CD14-positive monocyte (primary cell): ENCODE data around the gene SSPN. TPM values are rescaled to one million over a fixed set of nuclear protein-coding genes. Genes with fewer than 3 reads are reported as not detected.

ENCODE experiments used
- DNase-seq, 3 donors: peaks; one replicate each; pipeline ENCODE4 v3.0.0-alpha.2; 2011 to 2022
- H2AFZ ChIP-seq: 2 replicates; pipeline ENCODE4 v1.6.0; 2012; ENCODE audit warnings: mild to moderate bottlenecking, low read depth, low read length, inconsistent platforms; ENCODE audit not compliant: insufficient read depth, poor library complexity, severe bottlenecking
- H3K27ac ChIP-seq, 2 donors: 1 replicate in 1 of 2; 2 replicates in 1 of 2; pipeline ENCODE4 v1.5.1; 2012 to 2013; ENCODE audit warnings: low read length in 2 of 2, control low read depth in 1 of 2, inconsistent platforms in 1 of 2, low read depth in 1 of 2, mild to moderate bottlenecking in 1 of 2
- H3K27me3 ChIP-seq, 2 donors: one replicate each; pipeline versions ENCODE4 v1.6.0 to v1.6.1; 2011 to 2013; ENCODE audit warnings: low read length in 2 of 2; ENCODE audit not compliant: control insufficient read depth in 2 of 2, insufficient read depth in 2 of 2
- H3K36me3 ChIP-seq, 2 donors: replicated peaks in 1 of 2; 1 replicate in 1 of 2; 2 replicates in 1 of 2; pipeline versions ENCODE4 v1.5.1 to v1.6.1; 2012 to 2013; ENCODE audit warnings: low read length in 2 of 2, control low read depth in 1 of 2, inconsistent platforms in 1 of 2, mild to moderate bottlenecking in 1 of 2; ENCODE audit not compliant: insufficient read depth in 2 of 2, control insufficient read depth in 1 of 2
- H3K4me1 ChIP-seq, 2 donors: 1 replicate in 1 of 2; 2 replicates in 1 of 2; pipeline versions ENCODE4 v1.5.1 to v1.6.1; 2012 to 2013; ENCODE audit warnings: low read length in 2 of 2, control low read depth in 1 of 2, inconsistent platforms in 1 of 2, mild to moderate bottlenecking in 1 of 2, moderate library complexity in 1 of 2; ENCODE audit not compliant: insufficient read depth in 2 of 2, control insufficient read depth in 1 of 2
- H3K4me2 ChIP-seq: replicated peaks from 2 replicates; pipeline ENCODE3; 2012; ENCODE audit warnings: low read length, moderate library complexity, mild to moderate bottlenecking; ENCODE audit not compliant: poor library complexity, severe bottlenecking; ENCODE audit errors: extremely low read depth
- H3K4me3 ChIP-seq, 3 experiments: fragments of 200-600 bp in 1 of 3; sonication (generic) in 1 of 3; replicated peaks in 1 of 3; 1 replicate in 2 of 3; 2 replicates in 1 of 3; pipeline ENCODE4 v1.5.1; 2011 to 2013; ENCODE audit warnings: low read length in 3 of 3, mild to moderate bottlenecking in 3 of 3, control low read depth in 2 of 3, low read depth in 2 of 3, inconsistent platforms in 1 of 3, moderate library complexity in 1 of 3
- H3K79me2 ChIP-seq: 2 replicates; pipeline ENCODE4 v1.6.0; 2012; ENCODE audit warnings: mild to moderate bottlenecking, control low read depth, inconsistent platforms, low read length, moderate library complexity; ENCODE audit not compliant: insufficient read depth
- H3K9ac ChIP-seq: 2 replicates; pipeline ENCODE4 v1.6.0; 2017; ENCODE audit warnings: low read length, mild to moderate bottlenecking; ENCODE audit not compliant: insufficient read depth, poor library complexity, severe bottlenecking
- H3K9me3 ChIP-seq, 2 donors: replicated peaks in 1 of 2; 1 replicate in 1 of 2; 2 replicates in 1 of 2; pipeline versions ENCODE4 v1.5.1 to v1.6.1; 2012 to 2013; ENCODE audit warnings: low read length in 2 of 2, control low read depth in 1 of 2; ENCODE audit not compliant: control insufficient read depth in 1 of 2, insufficient read depth in 1 of 2
- H4K20me1 ChIP-seq: 2 replicates; pipeline ENCODE4 v1.6.0; 2012; ENCODE audit warnings: mild to moderate bottlenecking, low read length, control low read depth, moderate library complexity; ENCODE audit not compliant: insufficient read depth
- H3K27ac Mint-ChIP-seq, 7 donors: one replicate each; pipeline ENCODE4 v1.8.0; 2020; ENCODE audit warnings: mild to moderate bottlenecking in 7 of 7, mixed read lengths in 7 of 7, moderate library complexity in 6 of 7, inconsistent platforms in 2 of 7
- H3K27me3 Mint-ChIP-seq, 3 donors: one replicate each; pipeline ENCODE4 v1.8.0; 2021 to 2022; ENCODE audit warnings: low read depth in 3 of 3, mild to moderate bottlenecking in 3 of 3, mixed read lengths in 3 of 3, moderate library complexity in 3 of 3, inconsistent platforms in 1 of 3
- H3K36me3 Mint-ChIP-seq, 2 donors: one replicate each; pipeline ENCODE4 v1.8.0; 2020; ENCODE audit warnings: mixed read lengths in 2 of 2, inconsistent platforms in 1 of 2, mild to moderate bottlenecking in 1 of 2
- H3K4me1 Mint-ChIP-seq: one replicate; pipeline ENCODE4 v1.8.0; 2020; ENCODE audit warnings: mild to moderate bottlenecking, mixed read lengths
- H3K4me3 Mint-ChIP-seq, 2 donors: one replicate each; pipeline ENCODE4 v1.8.0; 2020; ENCODE audit warnings: mild to moderate bottlenecking in 2 of 2, mixed read lengths in 2 of 2, moderate library complexity in 1 of 2
- H3K9me3 Mint-ChIP-seq, 7 donors: one replicate each; pipeline ENCODE4 v1.8.0; 2020 to 2022; ENCODE audit warnings: mixed read lengths in 7 of 7, mild to moderate bottlenecking in 6 of 7, moderate library complexity in 6 of 7, inconsistent platforms in 2 of 7
- WGBS: methylation state at CpG from one replicate; pipeline ENCODE4 v1.1.5; 2013; ENCODE audit warnings: missing lambda C conversion rate; ENCODE audit not compliant: insufficient coverage; 5-methylcytosine and 5-hydroxymethylcytosine counted together
- intact Hi-C, 2 donors: fragments of 100-400 bp; cut with micrococcal nuclease; formaldehyde crosslinking; loops; one replicate each; pipeline versions ENCODE4 v1.15.0 to v1.15.1; 2023
- polyA plus RNA-seq, 3 donors: library from polyadenylated mRNA; depleted of rRNA in 1 of 3; unstranded in 2 of 3; stranded (reverse) in 1 of 3; fragments of 300-500 nt in 2 of 3; fragments of >200 nt in 1 of 3; fragmentation: Illumina TruSeq in 2 of 3; gene quantifications; 1 replicate in 2 of 3; 2 replicates in 1 of 3; pipeline ENCODE4 v1.2.3, GENCODE V29; 2012 to 2021
- TF ChIP-seq, protein P1 (sequence below): fragments of 200-600 bp; IDR thresholded peaks from one replicate; pipeline ENCODE4 v1.8.0; 2022; ENCODE audit warnings: antibody characterized with exemption, mild to moderate bottlenecking

Gene SSPN
- polyA plus RNA-seq, 3 donors: 0.15 TPM; not detected in 2

DNA sequence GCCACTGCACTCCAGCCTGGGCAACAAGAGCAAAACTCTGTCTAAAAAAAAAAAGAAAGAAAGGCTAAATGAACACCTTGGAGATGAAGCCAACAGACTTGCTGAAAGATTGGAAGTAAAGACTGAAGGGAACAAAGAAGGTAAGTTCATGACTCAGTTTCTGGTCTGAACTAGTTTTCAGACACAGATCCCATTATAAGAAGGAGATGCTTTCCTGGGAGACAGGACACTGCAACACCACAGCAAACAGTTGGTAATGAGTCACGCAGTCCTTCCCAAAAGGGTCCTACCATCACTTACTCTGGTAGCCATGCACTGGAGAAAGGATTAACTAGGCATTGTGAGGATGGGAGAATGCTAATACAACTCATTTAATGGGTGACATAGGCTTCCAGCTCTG lies 97.2 kb downstream of the SSPN start:
- intact Hi-C loops: no loop called here
- Histone ChIP-seq H3K4me2 (no peak overlapping the region), H3K36me3 (no peaks in the 10 kb centered on the region), H3K9me3 (no peaks in the 10 kb centered on the region), H2AFZ (no peak overlapping the region), H3K79me2 (no peaks in the 10 kb centered on the region), H3K9ac (no peak overlapping the region), H3K27me3 (no peaks in the 10 kb centered on the region), H4K20me1 (no peaks in the 10 kb centered on the region), H3K27ac (no peak overlapping the region), H3K4me1 (no peaks in the 10 kb centered on the region), H3K4me3 (no peak overlapping the region)
- Mint-ChIP-seq H3K9me3 (peaks cover 0 to 2% (median 0%) of the 10 kb centered on the region in 7 donors), H3K4me1 (peaks cover 20% of the 10 kb centered on the region), H3K27ac (no peak overlapping the region), H3K27me3 (peaks cover 0 to 2% (median 1%) of the 10 kb centered on the region in 3 donors), H3K4me3 (no peak overlapping the region), H3K36me3 (no peaks in the 10 kb centered on the region)
- TF ChIP-seq, protein P1, sequence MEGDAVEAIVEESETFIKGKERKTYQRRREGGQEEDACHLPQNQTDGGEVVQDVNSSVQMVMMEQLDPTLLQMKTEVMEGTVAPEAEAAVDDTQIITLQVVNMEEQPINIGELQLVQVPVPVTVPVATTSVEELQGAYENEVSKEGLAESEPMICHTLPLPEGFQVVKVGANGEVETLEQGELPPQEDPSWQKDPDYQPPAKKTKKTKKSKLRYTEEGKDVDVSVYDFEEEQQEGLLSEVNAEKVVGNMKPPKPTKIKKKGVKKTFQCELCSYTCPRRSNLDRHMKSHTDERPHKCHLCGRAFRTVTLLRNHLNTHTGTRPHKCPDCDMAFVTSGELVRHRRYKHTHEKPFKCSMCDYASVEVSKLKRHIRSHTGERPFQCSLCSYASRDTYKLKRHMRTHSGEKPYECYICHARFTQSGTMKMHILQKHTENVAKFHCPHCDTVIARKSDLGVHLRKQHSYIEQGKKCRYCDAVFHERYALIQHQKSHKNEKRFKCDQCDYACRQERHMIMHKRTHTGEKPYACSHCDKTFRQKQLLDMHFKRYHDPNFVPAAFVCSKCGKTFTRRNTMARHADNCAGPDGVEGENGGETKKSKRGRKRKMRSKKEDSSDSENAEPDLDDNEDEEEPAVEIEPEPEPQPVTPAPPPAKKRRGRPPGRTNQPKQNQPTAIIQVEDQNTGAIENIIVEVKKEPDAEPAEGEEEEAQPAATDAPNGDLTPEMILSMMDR: no peak
- DNase-seq: no peak
- WGBS: no CpG with 5 or more reads among the region's 1 CpG

DNA sequence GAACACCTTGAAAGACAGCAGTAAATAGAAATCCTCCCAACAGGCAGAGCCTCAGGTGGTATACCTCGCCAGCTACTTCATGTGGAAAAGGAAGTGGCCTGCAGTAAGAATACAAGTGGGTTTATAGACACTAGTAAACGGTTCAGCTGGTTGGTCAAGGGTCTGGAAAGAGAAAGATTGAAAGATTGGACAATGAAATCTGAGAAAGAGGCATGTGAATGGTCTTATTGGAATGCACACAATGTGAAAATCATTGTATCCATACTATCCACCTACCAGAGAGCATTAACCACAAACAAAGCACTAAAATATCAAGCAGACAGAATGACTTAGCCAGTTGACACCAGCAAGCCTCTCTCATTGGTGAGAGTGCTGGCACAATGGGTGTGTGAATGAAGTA lies 98.2 kb downstream of the SSPN start:
- Histone ChIP-seq H3K9me3 (no peaks in the 10 kb centered on the region), H2AFZ (no peak overlapping the region), H3K4me3 (no peak overlapping the region), H3K79me2 (no peaks in the 10 kb centered on the region), H3K27me3 (no peaks in the 10 kb centered on the region), H3K36me3 (no peaks in the 10 kb centered on the region), H3K4me2 (no peak overlapping the region), H3K4me1 (peaks cover 9 to 10% of the 10 kb centered on the region in 2 donors), H4K20me1 (no peaks in the 10 kb centered on the region), H3K9ac (no peak overlapping the region), H3K27ac (no peak overlapping the region)
- no CpG with 5 or more reads among the region's 2 CpGs for WGBS
- peaks cover 19% of the 10 kb centered on the region for H3K4me1 Mint-ChIP-seq
- no peaks in the 10 kb centered on the region for H3K9me3 Mint-ChIP-seq
- no peak for DNase-seq
- H3K27ac Mint-ChIP-seq: no peak overlapping the region
- H3K36me3 Mint-ChIP-seq: no peaks in the 10 kb centered on the region
- H3K27me3 Mint-ChIP-seq: peaks cover 0 to 2% (median 1%) of the 10 kb centered on the region in 3 donors
- no peak overlapping the region for H3K4me3 Mint-ChIP-seq
- intact Hi-C loops: no loop called here
- TF ChIP-seq, protein P1: no peak
